GM19397 (cell line): ENCODE measurements around the gene FBXO7.

Source experiments
- ATAC-seq: cut with Tn5 transposase; IDR thresholded peaks from one replicate; pipeline ENCODE4 v1.9.1; 2021; ENCODE audit warnings: mild to moderate bottlenecking, moderate library complexity; ENCODE audit not compliant: unreplicated experiment

FBXO7 gene

DNA sequence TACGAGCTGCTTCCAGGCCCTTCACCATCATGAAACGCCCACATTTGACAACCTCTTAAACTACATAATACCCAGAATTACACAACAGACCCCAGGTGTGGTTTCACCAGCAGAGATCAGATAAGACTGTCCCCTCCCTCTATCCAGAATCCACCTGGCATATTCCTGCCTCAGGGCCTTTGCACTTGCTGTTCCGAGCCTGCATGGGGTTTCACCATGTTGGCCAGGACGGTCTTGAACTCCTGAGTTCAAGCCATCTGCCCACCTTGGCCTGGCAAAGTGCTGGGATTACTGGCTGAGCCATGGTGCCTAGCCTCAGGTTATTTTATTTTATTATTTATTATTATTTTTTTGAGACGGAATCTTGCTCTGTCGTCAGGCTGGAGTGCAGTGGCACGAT is 73.4 kb downstream of the FBXO7 start:
- no peak for ATAC-seq
